H1 (cell line): ENCODE results near the gene C15orf61. TPM values are rescaled to one million over a fixed set of nuclear protein-coding genes. Genes with fewer than 3 reads are reported as not detected.
A peak's percentile ranks its signal among the peaks of the same experiment; 100 is the strongest.

Source experiments
- ATF2 ChIP-seq: IDR thresholded peaks from 2 replicates; pipeline ENCODE4 v1.6.1; 2012; ENCODE audit warnings: low read length, inconsistent platforms
- CBX5 ChIP-seq: fragments of 300-800, 300-1000 bp; sonication (generic); IDR thresholded peaks from 2 replicates; pipeline ENCODE4 v1.7.1; 2016; ENCODE audit warnings: antibody characterized with exemption, low read length, low read depth
- CHD2 ChIP-seq: IDR thresholded peaks from 2 replicates; pipeline ENCODE4 v1.6.1; 2012; ENCODE audit warnings: low read length, improper control_type of control experiment
- CTBP2 ChIP-seq: IDR thresholded peaks from 2 replicates; pipeline ENCODE4 v1.7.0; 2011; ENCODE audit warnings: borderline replicate concordance, mild to moderate bottlenecking, moderate library complexity, mixed read lengths, low read length; ENCODE audit not compliant: insufficient read depth, insufficient read length
- EGR1 ChIP-seq: IDR thresholded peaks from 2 replicates; pipeline ENCODE4 v1.6.1; 2011; ENCODE audit warnings: low read depth, low read length, borderline replicate concordance
- EZH2 ChIP-seq: fragments of 200-600 bp; sonication (generic); IDR thresholded peaks from 2 replicates; pipeline ENCODE4 v1.7.1; 2012; ENCODE audit warnings: low read depth, mild to moderate bottlenecking, moderate library complexity, low read length, inconsistent platforms; ENCODE audit not compliant: severe bottlenecking
- GABPA ChIP-seq: IDR thresholded peaks from 2 replicates; pipeline ENCODE4 v1.6.1; 2011; ENCODE audit warnings: mild to moderate bottlenecking, low read length, moderate library complexity, borderline replicate concordance; ENCODE audit not compliant: insufficient read depth
- JUND ChIP-seq: IDR thresholded peaks from 2 replicates; pipeline ENCODE4 v1.6.1; 2011; ENCODE audit warnings: mild to moderate bottlenecking, improper control_type of control experiment, low read length
- KDM5A ChIP-seq: fragments of 200-600 bp; IDR thresholded peaks from 2 replicates; pipeline ENCODE4 v1.7.1; 2012; ENCODE audit warnings: mild to moderate bottlenecking, low read length, inconsistent platforms, mixed read lengths
- MAX ChIP-seq: IDR thresholded peaks from 2 replicates; pipeline ENCODE4 v1.6.1; 2012; ENCODE audit warnings: inconsistent platforms
- PHF8 ChIP-seq: fragments of 200-600 bp; sonication (generic); conservative IDR thresholded peaks from 2 replicates; pipeline ENCODE4 v1.7.1; 2012; ENCODE audit warnings: low read depth, mild to moderate bottlenecking, inconsistent platforms, low read length, moderate library complexity
- POLR2A ChIP-seq, 2 experiments: IDR thresholded peaks; 1 replicate in 1 of 2; 2 replicates in 1 of 2; pipeline ENCODE4 v1.6.1; 2011; ENCODE audit warnings: low read depth in 2 of 2, low read length in 2 of 2, mild to moderate bottlenecking in 2 of 2; ENCODE audit errors: control extremely low read depth in 1 of 2
- RBBP5 ChIP-seq: IDR thresholded peaks from 2 replicates; pipeline ENCODE4 v1.7.1; 2012; ENCODE audit warnings: low read depth, mild to moderate bottlenecking, inconsistent platforms, low read length, moderate library complexity, borderline replicate concordance
- RXRA ChIP-seq: IDR thresholded peaks from 2 replicates; pipeline ENCODE4 v1.6.1; 2011; ENCODE audit warnings: low read depth, mild to moderate bottlenecking, low read length, moderate library complexity; ENCODE audit not compliant: insufficient read depth
- SAP30 ChIP-seq: fragments of 300-600 bp; sonication (generic); IDR thresholded peaks from 2 replicates; pipeline ENCODE4 v1.7.1; 2012; ENCODE audit warnings: low read length, moderate library complexity, mild to moderate bottlenecking, inconsistent platforms; ENCODE audit not compliant: insufficient read depth, insufficient replicate concordance
- SIN3A ChIP-seq, 2 experiments: IDR thresholded peaks in 1 of 2; conservative IDR thresholded peaks in 1 of 2; 2 replicates each; pipeline ENCODE4 v1.6.1; 2011 to 2012; ENCODE audit warnings: low read length in 2 of 2, improper control_type of control experiment in 1 of 2, low read depth in 1 of 2, mild to moderate bottlenecking in 1 of 2
- SP4 ChIP-seq: IDR thresholded peaks from 2 replicates; pipeline ENCODE4 v1.6.1; 2012; ENCODE audit warnings: low read length, inconsistent platforms
- TBP ChIP-seq: IDR thresholded peaks from 2 replicates; pipeline ENCODE4 v1.6.1; 2011; ENCODE audit warnings: low read depth, low read length, improper control_type of control experiment
- YY1 ChIP-seq: IDR thresholded peaks from 2 replicates; pipeline ENCODE4 v1.6.1; 2011; ENCODE audit warnings: low read depth, mild to moderate bottlenecking, low read length
- polyA plus RNA-seq, 7 experiments: library from polyadenylated mRNA; depleted of rRNA in 3 of 7; stranded (reverse) in 5 of 7; unstranded in 2 of 7; fragments of >200 nt in 5 of 7; fragments of 200-250 nt in 2 of 7; gene quantifications; 1 replicate in 5 of 7; 2 replicates in 1 of 7; 4 replicates in 1 of 7; pipeline versions ENCODE4 v1.2.1 to v1.2.3, GENCODE V29; 2011 to 2013; ENCODE audit warnings: missing spikeins in 2 of 7, mixed read lengths in 2 of 7
- total RNA-seq: library from RNA; stranded (reverse); fragmentation: NEBNext Ultra II Directional; extraction: Animal tissue kit (Norgen Biotek cat#: 25700); gene quantifications from 2 replicates; pipeline ENCODE4 v1.2.1, GENCODE V29; 2021
- TF ChIP-seq, protein P1 (sequence below): IDR thresholded peaks from 2 replicates; pipeline ENCODE4 v1.6.1; 2011; ENCODE audit warnings: low read length, improper control_type of control experiment

The C15orf61 gene
- total and polyA plus RNA-seq, 2 of the 8 experiments (the other 6 are each of a cell fraction or from before 2014, with no cell fraction given): 1.7 to 2.0 TPM

DNA sequence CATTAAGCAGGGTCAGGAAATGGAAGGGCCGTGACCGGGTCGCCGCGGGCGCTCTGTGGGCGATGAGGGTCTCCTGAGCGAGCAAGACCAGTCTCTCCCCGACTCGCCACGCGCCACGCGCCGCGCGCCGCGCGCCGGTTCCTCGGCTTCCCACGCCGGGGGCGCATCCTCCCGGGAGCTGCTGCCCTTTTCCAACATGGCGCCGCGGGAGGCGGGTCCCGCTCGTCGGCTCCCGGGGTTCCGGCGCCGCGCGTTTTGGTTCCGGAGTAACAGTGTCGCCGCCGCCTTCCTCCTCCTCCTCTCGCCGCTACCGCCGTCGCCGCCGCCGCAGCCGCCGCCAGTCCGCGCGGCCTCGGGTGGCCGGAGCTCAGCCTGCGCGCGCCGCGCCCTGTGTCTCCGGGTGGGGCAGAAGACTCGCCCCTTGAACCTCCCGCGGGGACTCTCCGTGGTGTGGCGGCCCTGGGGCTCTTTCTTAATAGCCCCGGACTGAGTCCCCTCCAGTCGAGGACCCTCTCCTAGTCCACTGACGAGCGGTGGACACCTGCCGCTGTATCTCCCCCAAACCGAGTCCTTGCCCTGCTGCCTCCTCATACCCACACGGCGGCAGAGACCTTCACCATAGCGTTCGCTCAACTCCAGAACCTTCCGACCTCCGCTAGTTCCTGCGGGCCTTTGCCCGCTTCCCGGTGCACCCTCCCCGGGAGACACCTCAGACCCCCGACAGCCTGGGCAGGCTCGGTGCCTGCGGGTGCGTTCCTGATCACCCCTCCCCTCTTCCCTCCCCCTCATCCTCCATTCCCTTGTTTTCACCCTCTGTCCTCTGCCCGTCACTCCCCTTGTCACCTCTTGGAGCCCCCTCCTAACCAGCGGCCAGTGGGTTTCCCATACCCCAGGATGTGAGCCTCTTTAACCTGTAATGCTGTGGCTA, 21.8 kb downstream of the C15orf61 start, which contains the start of gene MAP2K5 (continued):
- peak; percentile 56; the same call in 1 of the 2 replicates for TF ChIP-seq PHF8
- TF ChIP-seq, protein P1, sequence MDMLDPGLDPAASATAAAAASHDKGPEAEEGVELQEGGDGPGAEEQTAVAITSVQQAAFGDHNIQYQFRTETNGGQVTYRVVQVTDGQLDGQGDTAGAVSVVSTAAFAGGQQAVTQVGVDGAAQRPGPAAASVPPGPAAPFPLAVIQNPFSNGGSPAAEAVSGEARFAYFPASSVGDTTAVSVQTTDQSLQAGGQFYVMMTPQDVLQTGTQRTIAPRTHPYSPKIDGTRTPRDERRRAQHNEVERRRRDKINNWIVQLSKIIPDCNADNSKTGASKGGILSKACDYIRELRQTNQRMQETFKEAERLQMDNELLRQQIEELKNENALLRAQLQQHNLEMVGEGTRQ: no peak
- peak; percentile 76 for TF ChIP-seq RBBP5
- TF ChIP-seq CBX5: no peak
- no peak for TF ChIP-seq RXRA
- no peak for TF ChIP-seq SP4
- TF ChIP-seq CTBP2: no peak
- 0 out of 2 replicates have a peak, but pooled peaks have one; percentile 21 for TF ChIP-seq KDM5A
- TF ChIP-seq MAX: no peak; the same call in 1 of the 2 replicates
- TF ChIP-seq EZH2: no peak
- peak; percentile 34; the same call in 1 of the 2 replicates for TF ChIP-seq GABPA
- no peak for TF ChIP-seq ATF2
- TF ChIP-seq EGR1: peak; percentile 24; the same call in 1 of the 2 replicates
- peak in 1 of 2 experiments; percentile 53; a peak in 1 of 3 replicates for TF ChIP-seq POLR2A (IDR thresholded peaks at IDR 0.05; ENCODE audit: control extremely low read depth in 1 of 2, low read depth in 2 of 2, low read length in 2 of 2)
- peak; percentile 97 for TF ChIP-seq YY1
- no peak for TF ChIP-seq CHD2
- no peak for TF ChIP-seq SIN3A (conservative IDR thresholded peaks at IDR 0.05 in 1 of 2, IDR thresholded peaks at IDR 0.05 in 1 of 2; ENCODE audit: low read depth in 1 of 2, low read length in 2 of 2)
- TF ChIP-seq JUND: no peak
- peak; percentile 25; the same call in 1 of the 2 replicates for TF ChIP-seq TBP
- peak; percentile 41 for TF ChIP-seq SAP30
